Neuronal stem cell (in vitro differentiated cells): ENCODE measurements around the gene OPRM1.

Experiments used
- DNase-seq: peaks from one replicate; pipeline ENCODE4 v3.0.0-alpha.2; 2013; ENCODE audit warnings: low spot score
- H2AFZ ChIP-seq: one replicate; pipeline ENCODE4 v1.6.1; 2013; ENCODE audit warnings: mild to moderate bottlenecking, low read length, inconsistent platforms
- H2AK5ac ChIP-seq: 2 replicates; pipeline ENCODE4 v1.6.1; 2013; ENCODE audit warnings: low read depth, mild to moderate bottlenecking, inconsistent platforms, low read length, moderate library complexity, mixed read lengths
- H2BK120ac ChIP-seq: 2 replicates; pipeline ENCODE4 v1.6.1; 2013; ENCODE audit warnings: low read depth, mild to moderate bottlenecking, inconsistent platforms, low read length, moderate library complexity, mixed read lengths
- H2BK12ac ChIP-seq: one replicate; pipeline ENCODE4 v1.6.1; 2013; ENCODE audit warnings: low read length, inconsistent platforms
- H2BK15ac ChIP-seq: 2 replicates; pipeline ENCODE4 v1.6.1; 2013; ENCODE audit warnings: mild to moderate bottlenecking, low read length, inconsistent platforms, mixed read lengths
- H2BK5ac ChIP-seq: one replicate; pipeline ENCODE4 v1.6.1; 2013; ENCODE audit warnings: inconsistent platforms, mild to moderate bottlenecking, low read length, moderate library complexity
- H3K14ac ChIP-seq: one replicate; pipeline ENCODE4 v1.6.1; 2013; ENCODE audit warnings: low read length, inconsistent platforms
- H3K18ac ChIP-seq: 2 replicates; pipeline ENCODE4 v1.6.1; 2013; ENCODE audit warnings: low read length, inconsistent platforms
- H3K23ac ChIP-seq: 2 replicates; pipeline ENCODE4 v1.6.1; 2013; ENCODE audit warnings: low read depth, mild to moderate bottlenecking, mixed read lengths, low read length, inconsistent platforms; ENCODE audit not compliant: poor library complexity
- H3K27ac ChIP-seq: replicated peaks from 3 replicates; pipeline ENCODE4 v1.5.1; 2013; ENCODE audit warnings: low read length, inconsistent platforms
- H3K27me3 ChIP-seq, 3 experiments: 2 replicates each; pipeline ENCODE4 v1.6.1; 2013; ENCODE audit warnings: low read length in 3 of 3, mild to moderate bottlenecking in 2 of 3, inconsistent platforms in 1 of 3, low read depth in 1 of 3, mixed read lengths in 1 of 3, moderate library complexity in 1 of 3; ENCODE audit not compliant: control insufficient read depth in 3 of 3, insufficient read depth in 3 of 3
- H3K36me3 ChIP-seq, 2 donors: replicated peaks in 1 of 2; 2 replicates each; pipeline ENCODE4 v1.6.1; 2013; ENCODE audit warnings: low read length in 2 of 2; ENCODE audit not compliant: control insufficient read depth in 2 of 2, insufficient read depth in 2 of 2
- H3K4ac ChIP-seq: 2 replicates; pipeline ENCODE4 v1.6.1; 2013; ENCODE audit warnings: inconsistent platforms, mild to moderate bottlenecking, low read length, moderate library complexity
- H3K4me1 ChIP-seq, 2 donors: 1 replicate in 1 of 2; 2 replicates in 1 of 2; pipeline ENCODE4 v1.6.1; 2013; ENCODE audit warnings: low read length in 2 of 2, low read depth in 1 of 2; ENCODE audit not compliant: control insufficient read depth in 2 of 2, insufficient read depth in 1 of 2
- H3K4me2 ChIP-seq: one replicate; pipeline ENCODE4 v1.6.1; 2013; ENCODE audit warnings: mild to moderate bottlenecking, low read length, inconsistent platforms; ENCODE audit not compliant: insufficient read depth, poor library complexity, severe bottlenecking
- H3K4me3 ChIP-seq, 2 donors: 2 replicates each; pipeline ENCODE4 v1.5.1; 2013; ENCODE audit warnings: low read length in 2 of 2, mild to moderate bottlenecking in 2 of 2, inconsistent platforms in 1 of 2, moderate library complexity in 1 of 2
- H3K79me1 ChIP-seq: one replicate; pipeline ENCODE4 v1.6.1; 2013; ENCODE audit warnings: low read depth, mild to moderate bottlenecking, inconsistent platforms, low read length, moderate library complexity
- H3K9ac ChIP-seq: one replicate; pipeline ENCODE4 v1.6.1; 2013; ENCODE audit warnings: mild to moderate bottlenecking, low read depth, low read length, inconsistent platforms; ENCODE audit not compliant: poor library complexity
- H3K9me3 ChIP-seq, 2 donors: replicated peaks in 1 of 2; 2 replicates each; pipeline versions ENCODE3 to v1.6.1; 2013; ENCODE audit warnings: low read length in 2 of 2, mild to moderate bottlenecking in 2 of 2, inconsistent platforms in 1 of 2, low read depth in 1 of 2, mixed read lengths in 1 of 2, moderate library complexity in 1 of 2; ENCODE audit not compliant: control insufficient read depth in 2 of 2, insufficient read depth in 1 of 2
- H4K8ac ChIP-seq: one replicate; pipeline ENCODE4 v1.6.1; 2013; ENCODE audit warnings: low read depth, mild to moderate bottlenecking, inconsistent platforms, low read length, moderate library complexity
- H4K91ac ChIP-seq: one replicate; pipeline ENCODE4 v1.6.1; 2013; ENCODE audit warnings: low read length, low read depth, mild to moderate bottlenecking, inconsistent platforms; ENCODE audit not compliant: poor library complexity
- WGBS, 2 donors: extraction: QIAGEN DNeasy Blood & Tissue Kit; methylation state at CpG; one replicate each; pipeline ENCODE4 v1.1.7; 2013; ENCODE audit warnings: missing lambda C conversion rate in 2 of 2, mixed read lengths in 1 of 2; ENCODE audit not compliant: insufficient read length in 2 of 2, insufficient replicate concordance in 1 of 2; ENCODE audit errors: extremely low coverage in 2 of 2; 5-methylcytosine and 5-hydroxymethylcytosine counted together

The OPRM1 gene

DNA sequence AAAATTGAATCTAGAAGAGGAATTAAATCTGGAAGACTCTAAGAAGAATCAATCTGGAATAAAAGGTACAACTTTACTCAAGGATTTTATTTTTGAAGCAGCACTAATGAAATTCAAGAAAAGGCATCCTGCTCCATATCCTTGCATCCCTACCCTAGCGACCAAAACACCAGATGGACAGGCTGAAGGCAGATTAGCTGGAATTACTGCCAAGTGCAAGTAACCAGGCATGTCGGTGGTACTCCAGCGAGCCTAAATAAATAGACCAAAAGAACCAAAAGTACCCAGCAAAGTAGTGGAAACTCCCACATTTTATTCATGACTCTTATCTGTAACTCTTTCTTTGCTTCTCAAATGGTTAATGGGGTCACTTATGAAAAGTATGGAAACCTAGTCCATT, 21.0 kb downstream of the OPRM1 start:
- Histone ChIP-seq H3K9me3 (no peaks in the 10 kb centered on the region), H3K79me1 (no peaks in the 10 kb centered on the region), H2BK15ac (no peak overlapping the region), H3K27me3 (no peaks in the 10 kb centered on the region), H3K27ac (no peak overlapping the region), H2BK12ac (no peak overlapping the region), H3K14ac (no peak overlapping the region), H3K18ac (no peak overlapping the region), H3K4me3 (no peak overlapping the region), H4K8ac (no peak overlapping the region), H2AK5ac (no peak overlapping the region), H2BK5ac (no peak overlapping the region), H3K9ac (no peak overlapping the region), H2AFZ (no peak overlapping the region), H4K91ac (no peak overlapping the region), H3K23ac (no peak overlapping the region), H3K4ac (no peak overlapping the region), H3K36me3 (no peaks in the 10 kb centered on the region), H2BK120ac (no peak overlapping the region), H3K4me2 (no peak overlapping the region), H3K4me1 (no peaks in the 10 kb centered on the region)
- DNase-seq, result no peak
- no CpG with 5 or more reads among the region's 3 CpGs for WGBS, 2 donors

DNA sequence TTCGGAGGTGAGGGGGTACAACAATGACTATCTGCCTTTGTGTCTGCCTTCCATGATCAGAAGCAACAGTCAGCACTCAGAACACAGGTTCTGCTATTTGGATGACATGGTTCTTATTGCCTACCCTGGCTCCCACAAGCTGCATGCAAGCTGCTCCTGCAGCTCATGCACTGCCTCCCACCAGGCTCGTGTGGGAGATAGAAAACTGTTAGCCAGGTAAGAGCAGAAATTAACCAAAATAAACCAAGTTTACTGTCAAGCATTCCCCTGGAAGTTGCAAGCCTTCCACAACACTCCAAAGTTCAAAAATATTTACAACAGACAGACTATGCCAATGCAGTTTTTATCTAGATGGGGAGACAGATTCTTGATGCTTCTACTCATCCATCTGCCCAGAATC, 31.0 kb downstream of the OPRM1 start:
- H2BK15ac ChIP-seq, result no peak overlapping the region
- no peak overlapping the region for H2BK12ac ChIP-seq
- H4K91ac ChIP-seq, result no peak overlapping the region
- H3K27me3 ChIP-seq, result no peaks in the 10 kb centered on the region
- H3K14ac ChIP-seq, result no peak overlapping the region
- no peaks in the 10 kb centered on the region for H3K79me1 ChIP-seq
- no peak overlapping the region for H3K4me2 ChIP-seq
- no peak overlapping the region for H3K27ac ChIP-seq
- no peak overlapping the region for H2BK5ac ChIP-seq
- H3K4ac ChIP-seq, result no peak overlapping the region
- no peak overlapping the region for H2AFZ ChIP-seq
- H4K8ac ChIP-seq, result no peak overlapping the region
- no peaks in the 10 kb centered on the region for H3K9me3 ChIP-seq
- no peak overlapping the region for H3K23ac ChIP-seq
- no peak for DNase-seq
- H3K36me3 ChIP-seq, result peaks cover 0 to 3% of the 10 kb centered on the region in 2 donors
- H2AK5ac ChIP-seq, result no peak overlapping the region
- no peak overlapping the region for H3K4me3 ChIP-seq
- no peak overlapping the region for H3K18ac ChIP-seq
- WGBS, 2 donors, result no CpG with 5 or more reads among the region's 2 CpGs
- H2BK120ac ChIP-seq, result no peak overlapping the region
- H3K4me1 ChIP-seq, result no peaks in the 10 kb centered on the region
- no peak overlapping the region for H3K9ac ChIP-seq

DNA sequence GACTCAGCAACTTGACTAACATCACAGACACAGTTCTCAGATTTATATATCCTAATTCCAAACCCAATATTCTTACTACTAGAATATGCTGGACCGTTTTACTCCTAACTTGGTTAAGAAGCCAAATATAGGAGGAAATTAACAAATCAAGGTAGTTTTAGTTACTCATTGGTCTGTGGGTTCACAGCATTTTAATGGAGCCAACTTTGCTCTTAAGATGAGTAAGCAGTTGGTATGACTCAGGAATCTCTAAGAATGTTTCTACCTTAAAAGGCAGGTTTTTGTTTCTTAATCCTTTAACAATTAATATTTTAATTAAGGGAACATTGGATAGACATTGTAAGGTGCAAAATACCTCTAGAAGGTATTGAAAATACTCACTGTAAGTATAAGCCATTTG, 31.6 kb downstream of the OPRM1 start:
- Histone ChIP-seq H2AFZ (no peak overlapping the region), H2AK5ac (no peak overlapping the region), H2BK120ac (no peak overlapping the region), H3K14ac (no peak overlapping the region), H3K4me1 (no peaks in the 10 kb centered on the region), H3K4me3 (no peak overlapping the region), H3K9me3 (no peaks in the 10 kb centered on the region), H4K8ac (no peak overlapping the region), H3K9ac (no peak overlapping the region), H3K18ac (no peak overlapping the region), H3K27ac (no peak overlapping the region), H3K4ac (no peak overlapping the region), H3K79me1 (no peaks in the 10 kb centered on the region), H2BK5ac (no peak overlapping the region), H3K27me3 (no peaks in the 10 kb centered on the region), H3K23ac (no peak overlapping the region), H2BK12ac (no peak overlapping the region), H3K36me3 (peaks cover 0 to 3% of the 10 kb centered on the region in 2 donors), H4K91ac (no peak overlapping the region), H3K4me2 (no peak overlapping the region), H2BK15ac (no peak overlapping the region)
- DNase-seq, result no peak
- no CpG with 5 or more reads among the region's 1 CpG for WGBS, 2 donors

DNA sequence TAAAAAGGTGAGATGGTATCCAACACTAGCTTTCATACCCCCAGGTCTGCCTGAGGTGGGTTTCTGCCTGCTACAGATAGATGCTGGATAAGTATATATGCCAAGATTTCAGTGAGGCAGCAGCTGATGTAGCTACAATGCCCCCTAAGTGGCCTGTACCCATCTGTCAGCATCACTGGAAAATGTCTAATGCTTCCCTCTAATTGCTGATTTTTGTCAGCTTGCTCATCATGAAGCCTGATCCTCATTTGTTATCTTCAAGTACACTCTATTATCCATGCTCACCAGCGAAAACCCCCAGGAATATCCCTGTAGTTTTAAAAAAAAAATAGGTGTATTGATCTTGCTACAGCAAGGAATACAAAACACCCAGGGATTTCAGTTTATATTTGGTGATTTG, 32.2 kb downstream of the OPRM1 start:
- Histone ChIP-seq H3K27ac (no peak overlapping the region), H2BK12ac (no peak overlapping the region)
- whole genome bisulfite sequencing, 2 donors, result no CpG with 5 or more reads among the region's 1 CpG

More for the DNA sequence above, 32.2 kb downstream of the OPRM1 start:
- H3K23ac ChIP-seq, result no peak overlapping the region
- peaks cover 0 to 3% of the 10 kb centered on the region in 2 donors for H3K36me3 ChIP-seq
- H3K9me3 ChIP-seq, result no peaks in the 10 kb centered on the region
- no peak overlapping the region for H3K4ac ChIP-seq
- no peak overlapping the region for H3K9ac ChIP-seq
- H3K4me2 ChIP-seq, result no peak overlapping the region
- no peak overlapping the region for H2BK5ac ChIP-seq
- H2AFZ ChIP-seq, result no peak overlapping the region
- no peak overlapping the region for H3K14ac ChIP-seq
- H3K4me1 ChIP-seq, result no peaks in the 10 kb centered on the region
- H3K18ac ChIP-seq, result no peak overlapping the region
- H3K4me3 ChIP-seq, result no peak overlapping the region
- no peaks in the 10 kb centered on the region for H3K27me3 ChIP-seq
- H4K91ac ChIP-seq, result no peak overlapping the region
- no peak overlapping the region for H2BK15ac ChIP-seq
- H2AK5ac ChIP-seq, result no peak overlapping the region
- H4K8ac ChIP-seq, result no peak overlapping the region
- H3K79me1 ChIP-seq, result no peaks in the 10 kb centered on the region
- H2BK120ac ChIP-seq, result no peak overlapping the region
- DNase-seq, result no peak
